Motor neuron (in vitro differentiated cells): ENCODE data around the gene PHKG1. TPM values are rescaled to one million over a fixed set of nuclear protein-coding genes. Genes with fewer than 3 reads are reported as not detected.

Experiments
- total RNA-seq, 8 experiments: library from RNA; unstranded; fragments of 300-600 nt; gene quantifications; 2 replicates each; pipeline versions ENCODE4 v1.2.3 to v1.2.4, GENCODE V29; 2022

Gene PHKG1
- total RNA-seq, 8 experiments from 2014 or later = 0.42 to 3.9 (median 1.2) TPM

Other genes with a start within 250 kb of the PHKG1 start
- gene SEPTIN14, start 230.2 kb downstream of the PHKG1 start, total RNA-seq = under 1 TPM in 2 of 8 experiments, not detected in 6; 0.05 to 0.19 TPM
- 10 to 100 TPM in 4 of 8 experiments, 1 to 10 TPM in 4; 2.1 to 13.1 (median 10.8) TPM for gene ZNF713, start 205.5 kb downstream of the PHKG1 start, total RNA-seq
- 10 to 100 TPM; 11.8 to 24.6 (median 17.1) TPM for gene MRPS17, start 141.1 kb downstream of the PHKG1 start, total RNA-seq
- gene NIPSNAP2, start 128.4 kb downstream of the PHKG1 start, total RNA-seq = 10 to 100 TPM; 12.0 to 69.8 (median 40.7) TPM
- gene PSPH, start 41.5 kb downstream of the PHKG1 start, total RNA-seq = 10 to 100 TPM; 22.1 to 40.1 (median 26.2) TPM
- gene CCT6A, start 41.2 kb downstream of the PHKG1 start, total RNA-seq = 100 to 1,000 TPM; 126 to 307 (median 191) TPM
- 100 to 1,000 TPM in 3 of 8 experiments, 10 to 100 TPM in 5; 51.6 to 164 (median 92.3) TPM for gene SUMF2, start 28.7 kb downstream of the PHKG1 start, total RNA-seq
- 100 to 1,000 TPM in 6 of 8 experiments, 1 to 10 TPM in 2; 1.4 to 572 (median 255) TPM for gene CHCHD2, start 13.5 kb upstream of the PHKG1 start, total RNA-seq
- not detected for gene NUPR2, start 23.5 kb upstream of the PHKG1 start, total RNA-seq